Type B pancreatic cell (in vitro differentiated cells): ENCODE data around the gene THOC7. TPM values are rescaled to one million over a fixed set of nuclear protein-coding genes. Genes with fewer than 3 reads are reported as not detected.

Source experiments
- DNase-seq: peaks from one replicate; pipeline ENCODE4 v3.0.0; 2021; ENCODE audit warnings: mixed read lengths; ENCODE audit not compliant: unreplicated experiment; ENCODE audit errors: extremely low spot score
- H3K27ac Mint-ChIP-seq: 2 replicates; pipeline ENCODE4 v1.8.0; 2021; ENCODE audit warnings: mild to moderate bottlenecking, mixed read lengths
- H3K27me3 Mint-ChIP-seq: 2 replicates; pipeline ENCODE4 v1.8.0; 2021; ENCODE audit warnings: mixed read lengths
- H3K36me3 Mint-ChIP-seq: 2 replicates; pipeline ENCODE4 v1.8.0; 2021; ENCODE audit warnings: mixed read lengths
- H3K4me1 Mint-ChIP-seq: one replicate; pipeline ENCODE4 v1.8.0; 2021; ENCODE audit warnings: mixed read lengths; ENCODE audit not compliant: unreplicated experiment
- H3K4me3 Mint-ChIP-seq: 2 replicates; pipeline ENCODE4 v1.8.0; 2021; ENCODE audit warnings: mild to moderate bottlenecking, mixed read lengths
- H3K9me3 Mint-ChIP-seq: 2 replicates; pipeline ENCODE4 v1.8.0; 2021; ENCODE audit warnings: mixed read lengths
- CTCF ChIP-seq: fragments of 200-600 bp; sonication (generic); conservative IDR thresholded peaks from 2 replicates; pipeline ENCODE4 v1.5.0; 2021; ENCODE audit warnings: antibody characterized with exemption, mild to moderate bottlenecking
- total RNA-seq: library from RNA; stranded (reverse); gene quantifications from 2 replicates; pipeline ENCODE4 v1.2.1, GENCODE V29; 2021; ENCODE audit warnings: low replicate concordance

Gene THOC7
- total RNA-seq, 1 donor from 2014 or later, result 53.0 TPM

- no peak for DNase-seq
- no peak overlapping the region for H3K27ac Mint-ChIP-seq
- no peaks in the 10 kb centered on the region for H3K27me3 Mint-ChIP-seq
- TF ChIP-seq CTCF, result no peak
- no peaks in the 10 kb centered on the region for H3K36me3 Mint-ChIP-seq
- H3K4me1 Mint-ChIP-seq, result peaks cover 7% of the 10 kb centered on the region
- H3K9me3 Mint-ChIP-seq, result no peaks in the 10 kb centered on the region
- H3K4me3 Mint-ChIP-seq, result no peak overlapping the region
These were observed 63.5 kb downstream of the THOC7 start for GRCh38 chr3:63800097-63800496.

- no peak for DNase-seq
- no peaks in the 10 kb centered on the region for H3K36me3 Mint-ChIP-seq
- H3K4me1 Mint-ChIP-seq, result peaks cover 7% of the 10 kb centered on the region
- TF ChIP-seq CTCF, result no peak
- H3K27me3 Mint-ChIP-seq, result no peaks in the 10 kb centered on the region
- no peak overlapping the region for H3K4me3 Mint-ChIP-seq
- H3K9me3 Mint-ChIP-seq, result no peaks in the 10 kb centered on the region
- H3K27ac Mint-ChIP-seq, result no peak overlapping the region
These were observed 64.7 kb downstream of the THOC7 start for GRCh38 chr3:63798949-63799348.

GRCh38 chr3:63798544-63798943 lies 65.1 kb downstream of the THOC7 start:
- H3K36me3 Mint-ChIP-seq, result no peaks in the 10 kb centered on the region
- H3K9me3 Mint-ChIP-seq, result no peaks in the 10 kb centered on the region
- no peak overlapping the region for H3K4me3 Mint-ChIP-seq
- no peak for TF ChIP-seq CTCF
- H3K4me1 Mint-ChIP-seq, result peaks cover 7% of the 10 kb centered on the region
- no peak overlapping the region for H3K27ac Mint-ChIP-seq
- DNase-seq, result no peak
- H3K27me3 Mint-ChIP-seq, result no peaks in the 10 kb centered on the region

- H3K4me3 Mint-ChIP-seq, result no peak overlapping the region
- H3K36me3 Mint-ChIP-seq, result no peaks in the 10 kb centered on the region
- H3K9me3 Mint-ChIP-seq, result no peaks in the 10 kb centered on the region
- H3K4me1 Mint-ChIP-seq, result peaks cover 7% of the 10 kb centered on the region
- no peak for DNase-seq
- no peak overlapping the region for H3K27ac Mint-ChIP-seq
- TF ChIP-seq CTCF, result no peak
- no peaks in the 10 kb centered on the region for H3K27me3 Mint-ChIP-seq
These were observed 68.2 kb downstream of the THOC7 start for GRCh38 chr3:63795438-63795837.

GRCh38 chr3:63791974-63792373 lies 71.6 kb downstream of the THOC7 start:
- H3K27ac Mint-ChIP-seq, result no peak overlapping the region
- H3K36me3 Mint-ChIP-seq, result no peaks in the 10 kb centered on the region
- H3K4me1 Mint-ChIP-seq, result no peaks in the 10 kb centered on the region
- H3K4me3 Mint-ChIP-seq, result no peak overlapping the region
- peak; percentile 65 for TF ChIP-seq CTCF
- H3K9me3 Mint-ChIP-seq, result no peaks in the 10 kb centered on the region
- DNase-seq, result no peak
- peaks cover 4% of the 10 kb centered on the region for H3K27me3 Mint-ChIP-seq

Other genes with a start within 250 kb of the THOC7 start
- gene SNTN, start 211.1 kb downstream of the THOC7 start, total RNA-seq, result not detected in 2 replicates
- gene C3orf49, start 44.5 kb downstream of the THOC7 start, total RNA-seq, result not detected in 2 replicates
- gene ATXN7, start 62 bp upstream of the THOC7 start, total RNA-seq, result 18.6 and 19.8 TPM in 2 replicates
- gene SCAANT1, start 48.6 kb upstream of the THOC7 start, total RNA-seq, result not detected in 2 replicates
- gene PSMD6, start 159.7 kb upstream of the THOC7 start, total RNA-seq, result 68.1 and 81.4 TPM in 2 replicates